Tibial nerve (tissue), 4 donors: ENCODE results near the gene CACNA1B.

ENCODE experiments used
- CTCF ChIP-seq, 5 experiments: fragments of 200-600 bp in 3 of 5; fragments of 450-650 bp in 2 of 5; sonication (generic) in 3 of 5; IDR thresholded peaks; one replicate each; pipeline ENCODE4 v1.5.1; 2016 to 2019; ENCODE audit warnings: antibody characterized with exemption in 5 of 5, mild to moderate bottlenecking in 3 of 5, moderate library complexity in 2 of 5
- EP300 ChIP-seq, 2 donors: sonication (generic); formaldehyde crosslinking; IDR thresholded peaks; one replicate each; pipeline ENCODE4 v1.6.1; 2017; ENCODE audit warnings: antibody characterized with exemption in 2 of 2, mild to moderate bottlenecking in 1 of 2
- POLR2A ChIP-seq, 2 donors: fragments of 450-650 bp; IDR thresholded peaks; one replicate each; pipeline ENCODE4 v1.6.1; 2017; ENCODE audit warnings: antibody characterized with exemption in 2 of 2, mild to moderate bottlenecking in 2 of 2, moderate library complexity in 2 of 2

DNA sequence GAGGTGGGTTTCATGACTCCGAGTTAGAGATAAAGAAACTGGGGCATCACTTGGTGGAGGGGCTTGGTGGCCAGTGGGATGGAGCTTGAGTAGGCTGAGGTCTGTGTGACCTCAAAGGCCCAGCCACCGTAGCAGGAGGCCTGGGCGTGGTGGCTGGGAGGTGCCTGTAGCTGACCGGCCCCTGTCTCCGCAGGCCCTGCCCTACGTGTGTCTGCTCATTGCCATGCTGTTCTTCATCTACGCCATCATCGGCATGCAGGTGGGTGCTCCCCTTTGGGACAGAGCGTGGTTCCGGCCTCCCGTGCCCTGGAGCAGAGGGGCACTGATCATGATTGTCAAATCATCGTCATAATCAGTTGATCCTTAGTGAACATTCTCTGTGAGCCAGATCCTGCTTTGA, 196.2 kb downstream of the CACNA1B start:
- no peak for TF ChIP-seq POLR2A (IDR thresholded peaks at IDR 0.05)
- TF ChIP-seq CTCF (IDR thresholded peaks at IDR 0.05): no peak
- no peak for TF ChIP-seq EP300 (IDR thresholded peaks at IDR 0.05)
